GM18858 (cell line): ENCODE data around the gene CDCA8.
"Not testable (repeated sequence)": the region's sequence is repeated elsewhere in the genome, so short reads cannot be mapped to it uniquely, and the experiment has no call there.

Experiments
- ATAC-seq: cut with Tn5 transposase; IDR thresholded peaks from one replicate; pipeline ENCODE4 v1.9.1; 2021; ENCODE audit not compliant: unreplicated experiment

The CDCA8 gene

GRCh38 chr1:37672136-37672870, 20.0 kb upstream of the CDCA8 start:
- no peak for ATAC-seq

DNA sequence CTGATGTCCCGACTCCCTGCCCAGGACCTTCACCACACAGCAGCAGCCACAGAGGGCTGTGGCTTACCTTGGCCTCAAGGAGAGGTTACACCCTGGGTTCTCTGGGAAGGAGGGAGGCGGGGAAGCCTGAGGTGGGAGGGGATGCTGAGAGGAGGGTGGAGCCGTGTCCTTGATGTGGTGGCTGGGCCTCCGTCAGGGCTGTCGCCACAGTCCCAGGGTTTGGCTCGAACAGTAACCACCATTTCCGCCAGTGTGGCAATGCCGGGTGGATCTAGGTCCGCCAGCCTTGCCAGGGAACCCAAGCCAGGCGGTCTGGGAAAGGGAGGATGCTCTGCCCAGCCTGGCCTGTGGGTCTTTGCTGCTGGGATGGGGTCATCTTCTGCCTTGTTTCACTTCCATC, 18.4 kb upstream of the CDCA8 start:
- no peak for ATAC-seq

- no peak for ATAC-seq
These were observed 15.8 kb upstream of the CDCA8 start for GRCh38 chr1:37676281-37677142.

DNA sequence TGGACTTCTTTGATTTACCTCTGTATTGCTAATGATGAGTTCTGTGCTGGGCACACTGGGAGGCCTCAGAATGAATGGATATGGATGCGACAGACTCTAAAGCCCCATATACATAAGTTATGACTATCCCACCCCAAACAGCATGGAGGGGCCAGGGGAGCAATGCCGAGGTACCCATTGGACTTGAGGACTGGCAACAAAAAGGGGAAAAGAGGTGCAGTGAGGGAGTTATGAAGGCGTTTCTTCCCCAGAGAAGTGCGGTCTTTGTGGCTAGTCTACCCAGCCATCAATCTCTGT, 15.2 kb upstream of the CDCA8 start:
- no peak for ATAC-seq

DNA sequence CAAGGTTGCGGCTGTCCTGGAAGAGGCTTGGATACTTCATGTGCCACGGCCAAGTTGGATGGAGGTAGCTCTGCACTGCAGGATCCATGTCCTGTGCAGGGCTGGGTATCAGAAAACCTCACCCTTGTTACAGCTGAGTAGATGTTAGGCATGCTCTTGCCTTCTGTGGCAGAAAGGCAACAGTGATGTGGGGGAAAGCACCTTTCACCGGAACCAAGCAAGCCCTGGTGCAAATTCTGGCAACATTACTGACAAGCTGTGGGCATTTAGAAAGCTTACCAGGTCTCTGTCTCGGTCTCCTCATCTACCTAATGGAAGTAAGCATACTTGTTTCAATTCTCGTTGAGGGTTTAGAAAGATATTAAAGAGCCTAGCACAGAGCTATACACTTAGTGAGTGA, 14.5 kb upstream of the CDCA8 start:
- ATAC-seq, result no peak

DNA sequence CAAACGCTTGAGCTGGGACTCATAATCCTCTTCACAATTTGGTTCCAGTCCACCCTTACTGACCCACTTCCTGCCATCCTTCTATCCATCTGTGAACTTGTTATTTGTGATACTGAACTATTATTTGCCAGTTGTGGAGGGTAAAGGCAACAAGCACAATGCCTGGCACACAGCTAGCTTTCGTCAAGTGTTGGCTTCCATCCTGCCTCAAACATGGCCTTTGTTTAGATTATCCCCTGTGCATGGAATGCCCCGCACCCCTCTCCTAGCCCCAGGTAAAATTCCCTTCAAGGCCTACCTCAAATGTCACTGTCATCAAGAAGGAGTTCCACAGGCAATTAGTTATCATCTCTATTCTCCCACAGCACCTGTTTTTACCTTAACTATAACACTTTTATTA, 11.4 kb upstream of the CDCA8 start:
- no peak for ATAC-seq

DNA sequence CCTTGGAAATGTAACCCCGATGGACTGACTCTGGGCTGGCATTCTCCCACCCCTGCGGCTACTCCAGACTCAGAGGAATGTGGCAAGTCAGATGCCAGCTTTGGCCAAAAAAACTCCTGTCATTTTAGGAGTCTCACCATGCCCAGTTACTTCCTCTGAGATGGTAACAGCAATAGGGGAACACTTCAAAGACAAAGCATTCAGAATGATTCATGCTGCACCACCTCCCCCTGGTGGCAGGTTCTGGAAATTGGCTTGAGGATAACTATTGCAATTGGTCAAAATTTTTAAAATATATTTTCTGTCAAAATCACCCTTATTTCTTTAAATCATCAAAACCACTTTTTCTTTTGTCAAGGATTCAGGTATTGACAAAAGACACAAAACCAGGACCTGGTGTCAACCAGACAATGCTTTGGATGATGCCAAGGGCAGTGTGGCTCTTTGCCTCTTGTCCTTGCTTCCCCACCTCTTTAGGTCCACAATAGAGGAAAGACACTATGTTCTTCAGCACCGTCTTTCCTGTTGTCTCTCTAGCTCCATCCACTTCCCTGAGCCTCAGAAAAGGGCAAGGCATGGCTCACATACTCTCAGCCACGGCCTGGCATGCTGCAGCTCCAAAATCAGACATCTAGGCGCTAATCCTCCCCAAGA, 9.9 kb upstream of the CDCA8 start:
- ATAC-seq, result no peak

- not testable (repeated sequence) for ATAC-seq
These were observed 8.1 kb upstream of the CDCA8 start for GRCh38 chr1:37684182-37684581.

DNA sequence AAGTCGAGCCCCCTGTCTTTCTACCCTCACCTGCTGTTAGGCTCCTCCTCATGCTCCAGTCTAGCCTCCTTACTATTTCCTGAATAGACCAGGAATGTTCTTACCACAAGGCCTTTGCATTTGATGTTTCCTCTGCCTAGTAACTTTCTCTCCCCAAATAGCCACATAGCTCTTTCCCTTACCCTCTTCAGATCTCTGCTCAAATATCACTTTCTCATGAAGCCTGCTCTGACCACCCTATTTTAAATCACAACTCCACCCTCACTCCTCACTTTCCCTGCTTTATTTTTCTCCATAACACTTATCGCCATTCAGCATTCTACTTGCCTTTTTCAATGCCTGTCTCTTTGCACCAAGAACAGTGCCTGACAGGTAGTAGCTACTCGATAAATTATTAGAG, 6.6 kb upstream of the CDCA8 start:
- no peak for ATAC-seq

DNA sequence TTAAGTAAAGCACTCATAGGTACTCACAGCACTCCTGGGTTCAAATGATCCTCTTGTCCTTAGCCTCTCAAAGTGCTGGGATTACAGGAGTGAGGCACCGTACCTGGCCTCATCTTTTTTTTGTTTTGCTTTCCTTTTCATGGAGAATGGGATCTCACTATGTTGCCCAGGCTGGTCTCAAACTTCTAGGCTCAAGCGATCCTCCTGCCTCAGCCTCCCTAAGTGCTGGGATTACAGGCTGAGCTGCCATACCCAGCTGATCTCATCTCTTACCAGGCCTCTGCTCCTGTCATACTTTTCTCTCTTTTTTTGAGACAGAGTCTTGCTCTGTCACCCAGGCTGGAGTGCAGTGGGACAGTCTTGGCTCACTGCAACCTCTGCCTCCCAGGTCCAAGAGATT, 4.6 kb upstream of the CDCA8 start:
- not testable (repeated sequence) for ATAC-seq

GRCh38 chr1:37688926-37689325, 3.4 kb upstream of the CDCA8 start:
- no peak for ATAC-seq

GRCh38 chr1:37691497-37692077, 729 bp upstream of the CDCA8 start:
- no peak for ATAC-seq

DNA sequence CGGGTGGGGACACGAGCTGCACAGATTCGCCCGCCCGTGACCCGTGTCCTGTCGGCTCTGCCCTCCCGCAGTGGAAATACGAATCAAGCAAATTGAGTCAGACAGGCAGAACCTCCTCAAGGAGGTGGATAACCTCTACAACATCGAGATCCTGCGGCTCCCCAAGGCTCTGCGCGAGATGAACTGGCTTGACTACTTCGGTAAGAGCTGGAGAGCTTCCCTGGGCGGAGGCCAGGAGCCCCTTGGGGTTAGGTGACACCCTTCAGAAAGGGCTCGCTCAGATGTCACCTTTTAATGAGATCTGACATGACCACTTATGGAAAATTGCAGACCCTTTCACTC, 489 bp downstream of the CDCA8 start:
- no peak for ATAC-seq

DNA sequence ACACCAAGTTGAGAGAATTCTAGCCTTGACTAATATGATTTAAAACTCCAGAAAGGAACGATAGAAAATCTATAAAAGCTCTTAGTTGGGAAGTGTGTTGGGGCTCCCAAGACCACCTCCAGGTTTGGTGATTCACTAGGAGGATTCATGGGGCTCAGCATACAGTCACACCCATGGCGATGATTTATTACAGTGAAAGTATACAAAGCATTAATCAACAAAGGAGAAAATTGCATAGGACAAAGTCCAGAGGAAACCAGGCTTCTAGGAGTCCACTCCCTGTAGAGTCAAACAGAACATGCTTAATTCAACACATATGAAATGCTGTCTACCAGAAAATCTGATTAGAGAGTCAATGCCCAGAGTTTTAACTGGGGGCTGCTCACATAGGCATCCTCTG, 4.8 kb downstream of the CDCA8 start:
- no peak for ATAC-seq

DNA sequence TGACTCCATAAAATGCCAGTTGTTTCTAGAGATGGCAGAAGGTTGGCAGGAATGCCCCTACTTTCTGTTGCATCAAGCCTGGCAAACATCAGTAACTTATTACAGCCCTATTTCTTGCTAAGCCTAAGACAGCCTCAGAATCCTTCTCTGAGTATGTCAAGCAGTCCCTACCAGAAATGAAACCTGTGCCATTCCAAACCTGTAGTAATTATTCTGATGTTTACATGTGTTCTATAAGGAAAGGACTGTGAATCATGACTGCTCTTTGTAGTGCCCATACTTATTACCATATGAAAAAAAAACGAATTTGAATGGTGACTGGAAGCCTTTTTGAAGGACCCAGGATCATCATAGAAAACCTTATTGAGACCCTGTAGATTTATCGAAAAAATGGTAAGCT, 5.4 kb downstream of the CDCA8 start:
- no peak for ATAC-seq

GRCh38 chr1:37699147-37699546, 6.8 kb downstream of the CDCA8 start:
- ATAC-seq, result no peak

GRCh38 chr1:37701051-37701450, 8.7 kb downstream of the CDCA8 start:
- ATAC-seq, result no peak

- ATAC-seq, result no peak
These were observed 10.7 kb downstream of the CDCA8 start for GRCh38 chr1:37703061-37703460.

DNA sequence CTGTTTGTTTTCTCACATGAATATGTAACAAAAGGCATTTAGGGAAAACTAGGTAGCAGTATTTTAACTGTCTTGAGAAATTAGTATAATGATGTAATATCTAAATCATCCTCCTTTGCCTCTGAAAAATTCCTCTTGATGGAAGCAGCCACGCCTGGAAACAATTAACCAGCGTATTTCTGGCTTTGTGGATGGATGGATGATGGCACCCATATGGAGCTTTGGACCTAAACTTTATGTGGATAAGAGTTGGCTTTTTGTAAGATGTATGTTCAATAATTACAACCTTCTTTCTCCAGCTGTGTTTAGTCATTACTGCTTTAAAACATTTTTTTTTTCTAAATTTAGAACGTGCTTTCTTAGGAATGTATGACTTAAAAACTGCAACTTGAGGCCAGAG, 12.7 kb downstream of the CDCA8 start:
- no peak for ATAC-seq

GRCh38 chr1:37705399-37705798, 13.1 kb downstream of the CDCA8 start:
- ATAC-seq, result no peak

DNA sequence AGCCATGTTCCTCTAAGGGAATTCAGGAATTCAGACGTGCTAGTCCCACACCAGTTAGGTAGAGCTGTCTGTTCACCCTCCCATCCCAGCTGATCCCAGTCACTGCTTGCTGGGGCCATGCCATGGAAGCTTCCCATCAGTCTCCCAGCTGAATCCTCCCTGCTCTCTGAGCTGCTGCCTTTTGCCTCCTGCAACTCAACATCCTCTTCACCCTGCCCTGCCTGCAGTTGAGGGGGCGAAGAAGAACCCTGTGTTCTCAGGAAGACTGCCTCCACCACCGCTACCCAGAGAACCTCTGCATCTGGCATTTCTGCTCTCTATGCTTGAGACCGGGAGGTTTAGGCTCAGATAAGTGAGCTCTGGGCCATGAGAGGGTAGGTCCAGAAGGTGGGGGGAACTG, 16.2 kb downstream of the CDCA8 start:
- ATAC-seq, result no peak

DNA sequence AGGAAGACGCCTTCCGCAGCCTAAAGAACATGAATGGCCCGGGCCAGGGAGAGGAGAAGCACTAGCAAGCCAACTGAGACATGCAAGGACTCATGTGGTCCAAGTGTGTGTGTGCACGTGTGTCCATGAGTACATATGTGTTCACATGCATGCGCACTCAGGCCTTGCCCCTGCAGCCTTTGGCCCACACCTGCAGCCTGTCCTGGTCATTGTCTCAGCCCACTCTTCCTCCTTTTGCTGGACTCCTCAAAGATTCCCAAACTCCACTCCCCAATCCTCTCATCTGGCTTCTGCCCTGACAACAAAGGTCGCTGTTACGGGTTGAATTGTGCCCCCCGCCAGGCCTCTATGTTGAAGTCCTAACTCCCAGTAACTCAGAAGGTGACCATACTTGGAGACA, 21.9 kb downstream of the CDCA8 start:
- no peak for ATAC-seq
